HepG2 (cell line): ENCODE results near the gene LMAN2. TPM values are rescaled to one million over a fixed set of nuclear protein-coding genes. Genes with fewer than 3 reads are reported as not detected.

Experiments
- AHR ChIP-seq: IDR thresholded peaks from 2 replicates; pipeline ENCODE4 v1.6.1; 2018; ENCODE audit warnings: missing genetic modification reagents, missing compliant biosample characterization
- ARID2 ChIP-seq: sonication (generic); formaldehyde crosslinking; IDR thresholded peaks from 2 replicates; pipeline ENCODE4 v1.8.1; 2022; ENCODE audit warnings: mild to moderate bottlenecking, missing genetic modification reagents, borderline replicate concordance
- GABPB1 ChIP-seq: IDR thresholded peaks from 2 replicates; pipeline ENCODE4 v1.6.1; 2016; ENCODE audit warnings: mild to moderate bottlenecking, missing genetic modification reagents, moderate library complexity, missing compliant biosample characterization
- GZF1 ChIP-seq: sonication (generic); formaldehyde crosslinking; IDR thresholded peaks from 2 replicates; pipeline ENCODE4 v1.5.1; 2020; ENCODE audit warnings: mild to moderate bottlenecking, missing genetic modification reagents
- HOXA9 ChIP-seq: sonication (generic); formaldehyde crosslinking; IDR thresholded peaks from 2 replicates; pipeline ENCODE4 v1.8.1; 2022; ENCODE audit warnings: missing genetic modification reagents, mild to moderate bottlenecking, moderate library complexity, borderline replicate concordance
- MAFG ChIP-seq: sonication (generic); formaldehyde crosslinking; IDR thresholded peaks from 2 replicates; pipeline ENCODE4 v1.5.1; 2020; ENCODE audit warnings: mild to moderate bottlenecking, missing genetic modification reagents
- MYNN ChIP-seq: sonication (generic); formaldehyde crosslinking; IDR thresholded peaks from 2 replicates; pipeline ENCODE4 v1.4.0; 2020; ENCODE audit warnings: mild to moderate bottlenecking, low read depth, missing genetic modification reagents
- NRL ChIP-seq: sonication (generic); formaldehyde crosslinking; IDR thresholded peaks from 2 replicates; pipeline ENCODE4 v1.5.0; 2020; ENCODE audit warnings: missing genetic modification reagents, mild to moderate bottlenecking, moderate library complexity, borderline replicate concordance
- PHF5A ChIP-seq: IDR thresholded peaks from one replicate; pipeline ENCODE4 v1.6.1; 2018; ENCODE audit warnings: low read depth, missing genetic modification reagents; ENCODE audit not compliant: unreplicated experiment
- ZKSCAN5 ChIP-seq: sonication (generic); formaldehyde crosslinking; IDR thresholded peaks from 2 replicates; pipeline ENCODE4 v1.5.1; 2020; ENCODE audit warnings: mild to moderate bottlenecking, missing genetic modification reagents
- ZMYM2 ChIP-seq: sonication (generic); formaldehyde crosslinking; IDR thresholded peaks from 2 replicates; pipeline ENCODE4 v1.8.0; 2022; ENCODE audit warnings: mild to moderate bottlenecking, missing genetic modification reagents
- ZNF121 ChIP-seq: sonication (generic); formaldehyde crosslinking; IDR thresholded peaks from 2 replicates; pipeline ENCODE4 v1.5.0; 2020; ENCODE audit warnings: mild to moderate bottlenecking, missing genetic modification reagents
- ZNF263 ChIP-seq: sonication (generic); formaldehyde crosslinking; IDR thresholded peaks from 2 replicates; pipeline ENCODE4 v1.4.0; 2020; ENCODE audit warnings: missing genetic modification reagents
- ZNF326 ChIP-seq: sonication (generic); formaldehyde crosslinking; IDR thresholded peaks from 2 replicates; pipeline ENCODE4 v1.4.0; 2020; ENCODE audit warnings: missing genetic modification reagents, borderline replicate concordance
- ZNF350 ChIP-seq: sonication (generic); formaldehyde crosslinking; IDR thresholded peaks from 2 replicates; pipeline ENCODE4 v1.4.0; 2020; ENCODE audit warnings: mild to moderate bottlenecking, low read depth, missing genetic modification reagents, borderline replicate concordance
- ZNF362 ChIP-seq: sonication (generic); formaldehyde crosslinking; IDR thresholded peaks from 2 replicates; pipeline ENCODE4 v1.4.0; 2020; ENCODE audit warnings: missing genetic modification reagents, mild to moderate bottlenecking, borderline replicate concordance
- ZNF674 ChIP-seq: sonication (generic); formaldehyde crosslinking; IDR thresholded peaks from 2 replicates; pipeline ENCODE4 v1.5.0; 2020; ENCODE audit warnings: low read depth, mild to moderate bottlenecking, missing genetic modification reagents
- polyA plus RNA-seq, 8 experiments: library from polyadenylated mRNA; depleted of rRNA in 3 of 8; stranded (reverse) in 7 of 8; unstranded in 1 of 8; fragments of >200 nt; fragmentation: Illumina TruSeq in 4 of 8; extraction: Trizol in 4 of 8; gene quantifications; 2 replicates each; pipeline versions ENCODE4 v1.2.1 to v1.2.3, GENCODE V29; 2011 to 2016; ENCODE audit warnings: low read depth in 4 of 8, missing spikeins in 1 of 8, mixed read lengths in 1 of 8; ENCODE audit not compliant: insufficient read depth in 1 of 8
- total RNA-seq, 5 experiments: library from RNA; depleted of rRNA; stranded (reverse); fragments of >200 nt; fragmentation: Illumina TruSeq; extraction: Trizol; gene quantifications; 2 replicates each; pipeline ENCODE4 v1.2.3, GENCODE V29; 2016; ENCODE audit warnings: low read depth in 1 of 5
- TF ChIP-seq, protein P1 (sequence below): IDR thresholded peaks from 2 replicates; pipeline ENCODE4 v1.6.1; 2018; ENCODE audit warnings: missing genetic modification reagents, mild to moderate bottlenecking, missing compliant biosample characterization
- TF ChIP-seq, protein P2 (sequence below), 2 experiments: fragments of 450-650 bp in 1 of 2; sonication (generic) in 1 of 2; formaldehyde crosslinking; IDR thresholded peaks; 2 replicates each; pipeline versions ENCODE4 v1.5.0 to v1.8.0; 2020 to 2022; ENCODE audit warnings: mild to moderate bottlenecking in 1 of 2, missing genetic modification reagents in 1 of 2
- TF ChIP-seq, protein P3 (sequence below): sonication (generic); formaldehyde crosslinking; conservative IDR thresholded peaks from 2 replicates; pipeline ENCODE4 v1.8.0; 2022; ENCODE audit warnings: low read depth, missing genetic modification reagents
- TF ChIP-seq, protein P4 (sequence below): sonication (generic); formaldehyde crosslinking; IDR thresholded peaks from 2 replicates; pipeline ENCODE4 v1.4.0; 2020; ENCODE audit warnings: missing genetic modification reagents

The LMAN2 gene
- total and polyA plus RNA-seq, 2 of the 13 experiments (the other 11 are each of a cell fraction or from before 2014, with no cell fraction given): 191 to 197 TPM

DNA sequence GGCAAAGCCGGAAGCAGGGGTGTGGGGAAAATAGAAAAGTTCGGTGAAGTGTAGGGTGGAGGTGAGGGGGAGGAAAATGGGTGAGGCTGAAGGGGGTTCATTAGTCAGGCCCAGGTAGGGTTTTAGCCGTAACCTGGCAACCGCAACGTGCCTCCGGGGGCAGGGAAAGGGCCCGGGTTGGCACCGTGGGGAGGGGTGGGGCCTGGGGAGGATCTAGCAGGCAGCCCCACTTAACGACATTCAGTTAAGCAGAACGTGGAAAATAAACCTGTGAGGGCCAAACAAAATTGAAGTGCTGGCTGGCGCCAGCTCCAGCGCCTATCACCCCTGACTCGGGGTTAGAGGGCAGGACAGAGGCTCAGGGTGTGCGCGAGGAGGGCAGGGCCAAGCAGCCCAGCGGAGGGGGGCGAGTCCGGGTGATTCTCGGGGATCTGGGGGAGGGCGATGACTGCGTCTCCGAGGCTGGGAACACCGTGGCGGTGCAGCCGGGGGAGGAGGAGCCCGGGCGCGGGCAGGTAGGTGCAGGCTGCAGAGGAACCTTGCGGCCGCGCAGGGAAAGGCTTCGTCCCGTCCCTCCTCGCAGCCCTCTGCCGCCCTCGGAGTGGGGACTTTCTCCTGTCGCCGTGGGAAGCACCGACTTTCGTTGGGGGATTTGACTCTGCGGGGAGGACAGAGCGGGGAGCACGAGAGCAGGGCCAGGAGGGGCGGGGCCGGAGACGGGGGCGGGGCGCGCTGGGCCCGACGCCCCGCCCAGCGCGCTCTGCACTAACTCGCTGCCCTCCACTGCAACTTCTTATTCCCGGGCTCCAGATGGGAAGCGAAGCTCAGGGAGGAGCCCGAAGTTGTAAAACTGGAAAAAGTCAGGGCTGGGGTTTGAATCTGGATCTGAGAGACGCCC is 11.4 kb upstream of the LMAN2 start (continued):
- TF ChIP-seq, protein P1, sequence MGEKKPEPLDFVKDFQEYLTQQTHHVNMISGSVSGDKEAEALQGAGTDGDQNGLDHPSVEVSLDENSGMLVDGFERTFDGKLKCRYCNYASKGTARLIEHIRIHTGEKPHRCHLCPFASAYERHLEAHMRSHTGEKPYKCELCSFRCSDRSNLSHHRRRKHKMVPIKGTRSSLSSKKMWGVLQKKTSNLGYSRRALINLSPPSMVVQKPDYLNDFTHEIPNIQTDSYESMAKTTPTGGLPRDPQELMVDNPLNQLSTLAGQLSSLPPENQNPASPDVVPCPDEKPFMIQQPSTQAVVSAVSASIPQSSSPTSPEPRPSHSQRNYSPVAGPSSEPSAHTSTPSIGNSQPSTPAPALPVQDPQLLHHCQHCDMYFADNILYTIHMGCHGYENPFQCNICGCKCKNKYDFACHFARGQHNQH (CRISPR knock-in tag): 0 out of 2 replicates have a peak, but pooled peaks have one; percentile 27
- TF ChIP-seq, protein P2, sequence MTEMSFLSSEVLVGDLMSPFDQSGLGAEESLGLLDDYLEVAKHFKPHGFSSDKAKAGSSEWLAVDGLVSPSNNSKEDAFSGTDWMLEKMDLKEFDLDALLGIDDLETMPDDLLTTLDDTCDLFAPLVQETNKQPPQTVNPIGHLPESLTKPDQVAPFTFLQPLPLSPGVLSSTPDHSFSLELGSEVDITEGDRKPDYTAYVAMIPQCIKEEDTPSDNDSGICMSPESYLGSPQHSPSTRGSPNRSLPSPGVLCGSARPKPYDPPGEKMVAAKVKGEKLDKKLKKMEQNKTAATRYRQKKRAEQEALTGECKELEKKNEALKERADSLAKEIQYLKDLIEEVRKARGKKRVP (CRISPR knock-in tag; IDR thresholded peaks at IDR 0.05): no peak
- TF ChIP-seq NRL (CRISPR knock-in tag) (0 out of 2 replicates have a peak, but pooled peaks have one; percentile 27), ZNF362 (CRISPR knock-in tag) (no peak), ZMYM2 (no peak), MAFG (CRISPR knock-in tag) (no peak), ZNF326 (CRISPR knock-in tag) (no peak), HOXA9 (no peak), ZNF674 (CRISPR knock-in tag) (no peak), GABPB1 (peak; percentile 59; the same call in 1 of the 2 replicates), ZNF263 (CRISPR knock-in tag) (peak; percentile 99), ZNF350 (CRISPR knock-in tag) (0 out of 2 replicates have a peak, but pooled peaks have one; percentile 17), GZF1 (CRISPR knock-in tag) (no peak), ZKSCAN5 (no peak), ARID2 (CRISPR knock-in tag) (peak; percentile 59; the same call in 1 of the 2 replicates), PHF5A (CRISPR knock-in tag) (no peak), ZNF121 (CRISPR knock-in tag) (no peak), AHR (CRISPR knock-in tag) (no peak), MYNN (CRISPR knock-in tag) (no peak)
- TF ChIP-seq, protein P3, sequence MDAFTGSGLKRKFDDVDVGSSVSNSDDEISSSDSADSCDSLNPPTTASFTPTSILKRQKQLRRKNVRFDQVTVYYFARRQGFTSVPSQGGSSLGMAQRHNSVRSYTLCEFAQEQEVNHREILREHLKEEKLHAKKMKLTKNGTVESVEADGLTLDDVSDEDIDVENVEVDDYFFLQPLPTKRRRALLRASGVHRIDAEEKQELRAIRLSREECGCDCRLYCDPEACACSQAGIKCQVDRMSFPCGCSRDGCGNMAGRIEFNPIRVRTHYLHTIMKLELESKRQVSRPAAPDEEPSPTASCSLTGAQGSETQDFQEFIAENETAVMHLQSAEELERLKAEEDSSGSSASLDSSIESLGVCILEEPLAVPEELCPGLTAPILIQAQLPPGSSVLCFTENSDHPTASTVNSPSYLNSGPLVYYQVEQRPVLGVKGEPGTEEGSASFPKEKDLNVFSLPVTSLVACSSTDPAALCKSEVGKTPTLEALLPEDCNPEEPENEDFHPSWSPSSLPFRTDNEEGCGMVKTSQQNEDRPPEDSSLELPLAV (CRISPR knock-in tag): no peak
- TF ChIP-seq, protein P4, sequence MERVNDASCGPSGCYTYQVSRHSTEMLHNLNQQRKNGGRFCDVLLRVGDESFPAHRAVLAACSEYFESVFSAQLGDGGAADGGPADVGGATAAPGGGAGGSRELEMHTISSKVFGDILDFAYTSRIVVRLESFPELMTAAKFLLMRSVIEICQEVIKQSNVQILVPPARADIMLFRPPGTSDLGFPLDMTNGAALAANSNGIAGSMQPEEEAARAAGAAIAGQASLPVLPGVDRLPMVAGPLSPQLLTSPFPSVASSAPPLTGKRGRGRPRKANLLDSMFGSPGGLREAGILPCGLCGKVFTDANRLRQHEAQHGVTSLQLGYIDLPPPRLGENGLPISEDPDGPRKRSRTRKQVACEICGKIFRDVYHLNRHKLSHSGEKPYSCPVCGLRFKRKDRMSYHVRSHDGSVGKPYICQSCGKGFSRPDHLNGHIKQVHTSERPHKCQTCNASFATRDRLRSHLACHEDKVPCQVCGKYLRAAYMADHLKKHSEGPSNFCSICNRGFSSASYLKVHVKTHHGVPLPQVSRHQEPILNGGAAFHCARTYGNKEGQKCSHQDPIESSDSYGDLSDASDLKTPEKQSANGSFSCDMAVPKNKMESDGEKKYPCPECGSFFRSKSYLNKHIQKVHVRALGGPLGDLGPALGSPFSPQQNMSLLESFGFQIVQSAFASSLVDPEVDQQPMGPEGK (CRISPR knock-in tag): peak; percentile 49; the same call in 1 of the 2 replicates
